ENCODE results near the gene SLC17A7.

Gene SLC17A7

DNA sequence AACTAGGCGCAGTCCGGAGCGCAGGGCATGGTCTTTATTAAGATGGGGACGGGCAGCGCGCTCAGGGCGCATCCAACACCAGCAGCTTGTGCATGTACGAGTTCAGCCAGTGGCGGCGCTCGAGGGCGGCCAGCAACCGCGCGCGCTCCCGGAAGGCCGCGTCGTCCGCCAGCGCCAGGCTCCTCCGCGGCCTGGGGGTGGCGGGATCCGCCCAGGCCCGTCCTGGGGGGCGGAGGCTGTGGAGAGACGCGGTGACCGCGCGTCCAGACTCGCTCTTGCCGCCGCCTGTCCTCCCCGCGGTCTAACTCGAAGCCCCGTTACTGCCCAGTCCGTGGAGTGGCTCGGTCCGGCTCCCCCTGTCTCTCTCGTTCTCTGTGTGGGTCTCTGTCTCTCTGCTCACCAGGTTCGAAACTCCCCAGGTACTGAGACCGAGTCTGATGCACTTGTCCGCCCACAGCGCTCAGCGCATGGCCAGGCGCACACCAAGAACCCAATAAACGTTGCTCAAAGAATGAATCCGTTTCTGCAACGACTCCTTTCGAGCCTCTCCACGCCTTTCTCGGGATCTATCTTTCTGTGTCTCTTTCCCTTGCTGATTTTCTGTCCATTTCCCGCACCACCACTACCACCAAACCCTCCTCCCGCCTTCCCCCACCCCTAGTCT is 18.8 kb downstream of the SLC17A7 start:
- peaks cover 0 to 3% of the 10 kb centered on the region in 2 experiments for H3K4me1 ChIP-seq (ENCODE audit: control insufficient read depth in 1 of 2, insufficient read depth in 2 of 2, low read length in 2 of 2)
- H4K12ac ChIP-seq (ENCODE audit: low read depth, low read length): no peak overlapping the region
- no peak overlapping the region for H2AFZ ChIP-seq (ENCODE audit: insufficient read depth, low read length, poor library complexity)
- H3K4me2 ChIP-seq (ENCODE audit: low read length): no peak overlapping the region
- no peak overlapping the region for H3K4me3 ChIP-seq (ENCODE audit: low read depth, low read length)
- H3K9me3 ChIP-seq (ENCODE audit: insufficient read depth, low read depth, low read length): peaks cover 4% of the 10 kb centered on the region
- no peaks in the 10 kb centered on the region for H3K36me3 ChIP-seq (ENCODE audit: control insufficient read depth in 1 of 2, insufficient read depth in 2 of 2, low read length in 2 of 2)
- DNase-seq: no peak
- H3K9ac ChIP-seq (ENCODE audit: low read length): no peak overlapping the region
- no peaks in the 10 kb centered on the region for H3K79me2 ChIP-seq (ENCODE audit: control insufficient read depth, insufficient read depth, low read length, poor library complexity)
- no peak overlapping the region for H3K14ac ChIP-seq (ENCODE audit: low read length)
- no peak overlapping the region for H3K18ac ChIP-seq (ENCODE audit: low read length)
- no peak overlapping the region for H3K23ac ChIP-seq (ENCODE audit: low read length)
- no peak overlapping the region for H3K27ac ChIP-seq (ENCODE audit: low read depth, low read length)
- no CpG with 5 or more reads among the region's 58 CpGs for WGBS (ENCODE audit: extremely low coverage, insufficient coverage, insufficient read length)
- no peak overlapping the region for H2AK5ac ChIP-seq (ENCODE audit: low read length)
- peaks cover 67% of the 10 kb centered on the region for H3K27me3 ChIP-seq (ENCODE audit: insufficient read depth, low read length)
- H2BK5ac ChIP-seq (ENCODE audit: low read depth, low read length, poor library complexity): no peak overlapping the region
- no peak overlapping the region for H4K8ac ChIP-seq (ENCODE audit: low read depth, low read length)
- no peak overlapping the region for H2BK120ac ChIP-seq (ENCODE audit: insufficient read depth, low read length, poor library complexity)
- no peak overlapping the region for H3K4ac ChIP-seq (ENCODE audit: low read depth, low read length)
- H4K91ac ChIP-seq (ENCODE audit: low read depth, low read length): no peak overlapping the region
- H2BK12ac ChIP-seq (ENCODE audit: low read length): no peak overlapping the region
- H3K79me1 ChIP-seq (ENCODE audit: low read length): no peaks in the 10 kb centered on the region

DNA sequence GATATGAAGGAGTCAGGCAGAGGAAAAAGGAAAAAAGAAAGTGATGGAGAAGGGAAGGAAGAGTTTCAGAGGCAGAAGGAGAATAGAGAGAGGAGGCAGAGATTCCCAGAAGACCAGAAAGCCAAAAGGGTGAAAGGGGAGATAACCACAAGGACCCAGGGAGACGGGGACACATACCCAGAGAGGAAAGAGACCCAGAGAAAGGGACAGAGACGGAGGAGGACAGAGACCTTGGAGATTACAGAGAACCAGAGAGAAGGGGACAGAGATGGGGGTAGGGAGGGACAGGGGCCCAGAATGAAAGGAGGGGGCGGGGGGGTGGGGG is 19.5 kb downstream of the SLC17A7 start:
- Histone ChIP-seq H2AFZ (ENCODE audit: insufficient read depth, low read length, poor library complexity) (no peak overlapping the region), H3K14ac (ENCODE audit: low read length) (no peak overlapping the region), H3K4me1 (ENCODE audit: control insufficient read depth in 1 of 2, insufficient read depth in 2 of 2, low read length in 2 of 2) (peaks cover 0 to 3% of the 10 kb centered on the region in 2 experiments), H3K23ac (ENCODE audit: low read length) (no peak overlapping the region), H4K8ac (ENCODE audit: low read depth, low read length) (no peak overlapping the region), H3K4me2 (ENCODE audit: low read length) (no peak overlapping the region), H2BK5ac (ENCODE audit: low read depth, low read length, poor library complexity) (no peak overlapping the region), H2AK5ac (ENCODE audit: low read length) (no peak overlapping the region), H4K91ac (ENCODE audit: low read depth, low read length) (no peak overlapping the region), H3K9ac (ENCODE audit: low read length) (no peak overlapping the region), H2BK12ac (ENCODE audit: low read length) (no peak overlapping the region), H2BK120ac (ENCODE audit: insufficient read depth, low read length, poor library complexity) (no peak overlapping the region), H3K79me1 (ENCODE audit: low read length) (no peaks in the 10 kb centered on the region), H3K36me3 (ENCODE audit: control insufficient read depth in 1 of 2, insufficient read depth in 2 of 2, low read length in 2 of 2) (no peaks in the 10 kb centered on the region), H3K27ac (ENCODE audit: low read depth, low read length) (no peak overlapping the region), H3K18ac (ENCODE audit: low read length) (no peak overlapping the region), H3K9me3 (ENCODE audit: insufficient read depth, low read depth, low read length) (peaks cover 4% of the 10 kb centered on the region), H3K79me2 (ENCODE audit: control insufficient read depth, insufficient read depth, low read length, poor library complexity) (no peaks in the 10 kb centered on the region), H3K27me3 (ENCODE audit: insufficient read depth, low read length) (peaks cover 61% of the 10 kb centered on the region), H3K4me3 (ENCODE audit: low read depth, low read length) (no peak overlapping the region), H4K12ac (ENCODE audit: low read depth, low read length) (no peak overlapping the region), H3K4ac (ENCODE audit: low read depth, low read length) (no peak overlapping the region)
- no CpG with 5 or more reads among the region's 3 CpGs for WGBS (ENCODE audit: extremely low coverage, insufficient coverage, insufficient read length)
- no peak for DNase-seq

- Histone ChIP-seq H3K9ac (ENCODE audit: low read length) (no peak overlapping the region), H3K79me2 (ENCODE audit: control insufficient read depth, insufficient read depth, low read length, poor library complexity) (no peaks in the 10 kb centered on the region)
These were observed 20.1 kb downstream of the SLC17A7 start for GRCh38 chr19:49421039-49421877.

GRCh38 chr19:49420227-49420626 is 21.1 kb downstream of the SLC17A7 start:
- DNase-seq: no peak
- H3K79me2 ChIP-seq (ENCODE audit: control insufficient read depth, insufficient read depth, low read length, poor library complexity): no peaks in the 10 kb centered on the region
- WGBS (ENCODE audit: extremely low coverage, insufficient coverage, insufficient read length): no CpG with 5 or more reads among the region's 2 CpGs

More at GRCh38 chr19:49421039-49421877, 20.1 kb downstream of the SLC17A7 start:
- Histone ChIP-seq H3K4ac (ENCODE audit: low read depth, low read length) (no peak overlapping the region), H3K4me2 (ENCODE audit: low read length) (peak overlapping the region; percentile 10), H2BK12ac (ENCODE audit: low read length) (no peak overlapping the region), H4K12ac (ENCODE audit: low read depth, low read length) (no peak overlapping the region), H2BK5ac (ENCODE audit: low read depth, low read length, poor library complexity) (no peak overlapping the region), H3K4me1 (ENCODE audit: control insufficient read depth in 1 of 2, insufficient read depth in 2 of 2, low read length in 2 of 2) (peaks cover 0 to 3% of the 10 kb centered on the region in 2 experiments), H2AK5ac (ENCODE audit: low read length) (no peak overlapping the region), H3K79me1 (ENCODE audit: low read length) (no peaks in the 10 kb centered on the region), H4K91ac (ENCODE audit: low read depth, low read length) (no peak overlapping the region), H3K23ac (ENCODE audit: low read length) (no peak overlapping the region), H3K14ac (ENCODE audit: low read length) (no peak overlapping the region), H3K18ac (ENCODE audit: low read length) (no peak overlapping the region), H3K9me3 (ENCODE audit: insufficient read depth, low read depth, low read length) (peaks cover 4% of the 10 kb centered on the region), H3K36me3 (ENCODE audit: control insufficient read depth in 1 of 2, insufficient read depth in 2 of 2, low read length in 2 of 2) (no peaks in the 10 kb centered on the region), H4K8ac (ENCODE audit: low read depth, low read length) (no peak overlapping the region), H2AFZ (ENCODE audit: insufficient read depth, low read length, poor library complexity) (no peak overlapping the region), H2BK120ac (ENCODE audit: insufficient read depth, low read length, poor library complexity) (no peak overlapping the region), H3K27me3 (ENCODE audit: insufficient read depth, low read length) (peaks cover 56% of the 10 kb centered on the region), H3K27ac (ENCODE audit: low read depth, low read length) (no peak overlapping the region), H3K4me3 (ENCODE audit: low read depth, low read length) (peak overlapping the region; percentile 5)
- DNase-seq: peak; percentile 15 to 73
- WGBS (ENCODE audit: extremely low coverage, insufficient coverage, insufficient read length): no CpG with 5 or more reads among the region's 48 CpGs

More at GRCh38 chr19:49420227-49420626, 21.1 kb downstream of the SLC17A7 start:
- no peak overlapping the region for H4K12ac ChIP-seq (ENCODE audit: low read depth, low read length)
- peaks cover 45% of the 10 kb centered on the region for H3K27me3 ChIP-seq (ENCODE audit: insufficient read depth, low read length)
- H4K91ac ChIP-seq (ENCODE audit: low read depth, low read length): no peak overlapping the region
- no peak overlapping the region for H2AFZ ChIP-seq (ENCODE audit: insufficient read depth, low read length, poor library complexity)
- no peaks in the 10 kb centered on the region for H3K36me3 ChIP-seq (ENCODE audit: control insufficient read depth in 1 of 2, insufficient read depth in 2 of 2, low read length in 2 of 2)
- no peak overlapping the region for H3K9ac ChIP-seq (ENCODE audit: low read length)
- no peaks in the 10 kb centered on the region for H3K79me1 ChIP-seq (ENCODE audit: low read length)
- H3K14ac ChIP-seq (ENCODE audit: low read length): no peak overlapping the region
- no peak overlapping the region for H3K4me3 ChIP-seq (ENCODE audit: low read depth, low read length)
- no peak overlapping the region for H4K8ac ChIP-seq (ENCODE audit: low read depth, low read length)
- H3K23ac ChIP-seq (ENCODE audit: low read length): no peak overlapping the region
- no peak overlapping the region for H2BK12ac ChIP-seq (ENCODE audit: low read length)
- H3K4ac ChIP-seq (ENCODE audit: low read depth, low read length): no peak overlapping the region
- H2AK5ac ChIP-seq (ENCODE audit: low read length): no peak overlapping the region
- no peak overlapping the region for H3K4me2 ChIP-seq (ENCODE audit: low read length)
- no peak overlapping the region for H2BK120ac ChIP-seq (ENCODE audit: insufficient read depth, low read length, poor library complexity)
- H3K18ac ChIP-seq (ENCODE audit: low read length): no peak overlapping the region
- peaks cover 0 to 3% of the 10 kb centered on the region in 2 experiments for H3K4me1 ChIP-seq (ENCODE audit: control insufficient read depth in 1 of 2, insufficient read depth in 2 of 2, low read length in 2 of 2)
- H3K9me3 ChIP-seq (ENCODE audit: insufficient read depth, low read depth, low read length): peaks cover 4% of the 10 kb centered on the region
- H3K27ac ChIP-seq (ENCODE audit: low read depth, low read length): no peak overlapping the region
- H2BK5ac ChIP-seq (ENCODE audit: low read depth, low read length, poor library complexity): no peak overlapping the region

All from trophoblast cell (in vitro differentiated cells and primary cell).